Effector memory CD4-positive, alpha-beta T cell (primary cell): ENCODE data around the gene STAT1.
A peak's percentile ranks its signal among the peaks of the same experiment; 100 is the strongest.
"Not testable (repeated sequence)": the region's sequence is repeated elsewhere in the genome, so short reads cannot be mapped to it uniquely, and the experiment has no call there.

Experiments
- DNase-seq, 3 donors: peaks; one replicate each; pipeline ENCODE4 v3.0.0-alpha.2; 2020
- H3K27ac ChIP-seq: 2 replicates; pipeline ENCODE4 v1.7.0; 2013; ENCODE audit warnings: mild to moderate bottlenecking, low read length, moderate library complexity; ENCODE audit not compliant: insufficient read depth, poor library complexity, severe bottlenecking
- H3K27me3 ChIP-seq: replicated peaks from 2 replicates; pipeline ENCODE4 v1.7.0; 2013; ENCODE audit warnings: mild to moderate bottlenecking, low read length; ENCODE audit not compliant: insufficient read depth, control insufficient read depth, poor library complexity, severe bottlenecking
- H3K36me3 ChIP-seq: 2 replicates; pipeline ENCODE4 v1.7.0; 2013; ENCODE audit warnings: mild to moderate bottlenecking, low read length, moderate library complexity; ENCODE audit not compliant: control insufficient read depth, insufficient read depth
- H3K4me1 ChIP-seq: 2 replicates; pipeline ENCODE4 v1.7.0; 2013; ENCODE audit warnings: low read length, mild to moderate bottlenecking; ENCODE audit not compliant: control insufficient read depth, insufficient read depth, poor library complexity, severe bottlenecking
- H3K4me3 ChIP-seq: 2 replicates; pipeline ENCODE4 v1.7.0; 2013; ENCODE audit warnings: low read length, low read depth, mild to moderate bottlenecking; ENCODE audit not compliant: insufficient read depth, poor library complexity, severe bottlenecking
- H3K9me3 ChIP-seq: 2 replicates; pipeline ENCODE4 v1.7.0; 2013; ENCODE audit warnings: mild to moderate bottlenecking, low read length, moderate library complexity; ENCODE audit not compliant: control insufficient read depth

Gene STAT1

GRCh38 chr2:190965580-190966222 is 48.3 kb downstream of the STAT1 start:
- Histone ChIP-seq H3K36me3 (peaks cover 81% of the 10 kb centered on the region), H3K27me3 (no peaks in the 10 kb centered on the region), H3K27ac (peak overlapping the region; percentile 26), H3K4me3 (no peak overlapping the region), H3K4me1 (no peaks in the 10 kb centered on the region), H3K9me3 (no peaks in the 10 kb centered on the region)
- no peak for DNase-seq

GRCh38 chr2:190964170-190964795 is 49.7 kb downstream of the STAT1 start:
- Histone ChIP-seq H3K27ac (no peak overlapping the region), H3K27me3 (no peaks in the 10 kb centered on the region), H3K9me3 (no peaks in the 10 kb centered on the region), H3K36me3 (peaks cover 67% of the 10 kb centered on the region), H3K4me1 (no peaks in the 10 kb centered on the region), H3K4me3 (no peak overlapping the region)
- DNase-seq: no peak

GRCh38 chr2:190963088-190963487 is 50.9 kb downstream of the STAT1 start:
- H3K27me3 ChIP-seq: no peaks in the 10 kb centered on the region
- no peak for DNase-seq
- no peaks in the 10 kb centered on the region for H3K9me3 ChIP-seq
- no peaks in the 10 kb centered on the region for H3K4me1 ChIP-seq
- no peak overlapping the region for H3K4me3 ChIP-seq
- no peak overlapping the region for H3K27ac ChIP-seq
- H3K36me3 ChIP-seq: peaks cover 56% of the 10 kb centered on the region

GRCh38 chr2:190961918-190962487 is 52.0 kb downstream of the STAT1 start:
- no peaks in the 10 kb centered on the region for H3K27me3 ChIP-seq
- H3K4me3 ChIP-seq: no peak overlapping the region
- H3K27ac ChIP-seq: no peak overlapping the region
- peaks cover 47% of the 10 kb centered on the region for H3K36me3 ChIP-seq
- DNase-seq: no peak
- no peaks in the 10 kb centered on the region for H3K9me3 ChIP-seq
- no peaks in the 10 kb centered on the region for H3K4me1 ChIP-seq

GRCh38 chr2:190961117-190961516 is 52.9 kb downstream of the STAT1 start:
- H3K4me1 ChIP-seq, DNase-seq, H3K4me3 ChIP-seq, H3K9me3 ChIP-seq, H3K27me3 ChIP-seq, H3K27ac ChIP-seq: not testable (repeated sequence)
- peaks cover 38% of the 10 kb centered on the region for H3K36me3 ChIP-seq

- DNase-seq: no peak
- H3K36me3 ChIP-seq: peaks cover 29% of the 10 kb centered on the region
- no peak overlapping the region for H3K4me3 ChIP-seq
- no peak overlapping the region for H3K27ac ChIP-seq
- H3K27me3 ChIP-seq: no peaks in the 10 kb centered on the region
- no peaks in the 10 kb centered on the region for H3K4me1 ChIP-seq
- H3K9me3 ChIP-seq: no peaks in the 10 kb centered on the region
Measured at GRCh38 chr2:190959911-190960788, 53.8 kb downstream of the STAT1 start.

GRCh38 chr2:190953257-190953656 is 60.7 kb downstream of the STAT1 start:
- Histone ChIP-seq H3K36me3 (no peaks in the 10 kb centered on the region), H3K9me3 (no peaks in the 10 kb centered on the region), H3K4me1 (peaks cover under 1% of the 10 kb centered on the region), H3K27ac (no peak overlapping the region), H3K4me3 (no peak overlapping the region), H3K27me3 (no peaks in the 10 kb centered on the region)
- no peak for DNase-seq

- no peaks in the 10 kb centered on the region for H3K27me3 ChIP-seq
- H3K9me3 ChIP-seq: no peaks in the 10 kb centered on the region
- no peak overlapping the region for H3K4me3 ChIP-seq
- H3K4me1 ChIP-seq: peaks cover 7% of the 10 kb centered on the region
- DNase-seq: no peak
- no peaks in the 10 kb centered on the region for H3K36me3 ChIP-seq
- no peak overlapping the region for H3K27ac ChIP-seq
Measured at GRCh38 chr2:190950566-190950991, 63.4 kb downstream of the STAT1 start.

- H3K27ac ChIP-seq: no peak overlapping the region
- no peaks in the 10 kb centered on the region for H3K9me3 ChIP-seq
- no peaks in the 10 kb centered on the region for H3K27me3 ChIP-seq
- H3K4me3 ChIP-seq: no peak overlapping the region
- H3K36me3 ChIP-seq: no peaks in the 10 kb centered on the region
- DNase-seq: no peak
- H3K4me1 ChIP-seq: peaks cover 7% of the 10 kb centered on the region
Measured at GRCh38 chr2:190948671-190949070, 65.3 kb downstream of the STAT1 start.
